ENCODE measurements around the gene ITGA11. TPM values are rescaled to one million over a fixed set of nuclear protein-coding genes. Genes with fewer than 3 reads are reported as not detected.

ITGA11 gene
- total RNA-seq, 4 donors from 2014 or later: 0.48 to 10.6 (median 2.6) TPM

DNA sequence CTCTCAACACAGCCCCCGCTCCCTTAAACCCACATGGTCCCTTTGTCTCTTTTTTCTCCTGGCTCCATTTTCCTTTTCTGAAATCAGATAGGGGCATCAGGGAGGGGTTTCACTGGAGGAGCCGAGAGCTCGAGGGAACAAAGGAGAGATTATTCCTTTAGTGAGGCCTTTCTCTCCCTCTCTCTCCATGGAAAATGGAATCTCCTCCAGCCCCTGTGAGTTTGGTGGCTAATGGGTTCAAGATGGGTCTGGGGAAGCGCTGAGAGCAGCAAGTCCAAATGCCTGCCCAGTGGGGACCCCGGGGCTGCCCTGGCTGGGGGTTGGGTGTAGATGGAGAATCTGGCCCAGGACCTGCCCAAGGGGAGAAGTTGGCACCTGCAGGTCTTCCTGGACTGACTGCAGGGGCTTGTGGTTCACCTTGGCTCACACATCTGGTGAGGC is 56.8 kb downstream of the ITGA11 start:
- no peak for ATAC-seq (ENCODE audit: low FRiP score)
- no peak for DNase-seq (ENCODE audit: low spot score)

DNA sequence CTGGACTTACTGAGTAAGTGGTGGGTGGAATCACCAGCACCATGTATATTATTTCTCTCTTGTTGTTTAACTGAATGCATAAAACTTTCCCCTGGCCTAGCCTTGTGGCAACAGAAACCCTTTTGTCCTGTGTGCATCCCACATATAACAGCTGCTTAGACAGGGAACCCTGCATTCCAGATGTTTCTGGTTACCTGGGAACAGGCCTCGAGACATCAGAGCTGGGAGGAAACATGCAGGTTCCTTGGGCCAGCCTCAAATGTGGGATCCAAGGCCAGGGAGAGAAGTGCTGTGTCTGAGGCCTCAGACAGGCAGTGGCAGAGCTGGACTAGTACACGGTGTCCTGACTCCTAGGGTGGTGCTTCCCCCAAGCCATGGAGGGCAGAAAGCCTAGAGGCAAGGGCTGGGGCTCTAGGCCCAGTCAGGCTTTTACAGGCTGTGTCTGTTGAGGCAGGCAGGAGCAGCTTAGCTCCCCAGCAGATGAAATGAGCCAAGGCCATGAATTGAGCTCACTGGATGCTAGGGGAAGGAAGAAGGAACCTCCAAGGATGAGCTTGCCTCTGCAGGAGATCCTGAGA is 57.7 kb downstream of the ITGA11 start:
- ATAC-seq (ENCODE audit: low FRiP score) (no peak), DNase-seq (ENCODE audit: low spot score) (no peak)
- TF ChIP-seq, protein P1, sequence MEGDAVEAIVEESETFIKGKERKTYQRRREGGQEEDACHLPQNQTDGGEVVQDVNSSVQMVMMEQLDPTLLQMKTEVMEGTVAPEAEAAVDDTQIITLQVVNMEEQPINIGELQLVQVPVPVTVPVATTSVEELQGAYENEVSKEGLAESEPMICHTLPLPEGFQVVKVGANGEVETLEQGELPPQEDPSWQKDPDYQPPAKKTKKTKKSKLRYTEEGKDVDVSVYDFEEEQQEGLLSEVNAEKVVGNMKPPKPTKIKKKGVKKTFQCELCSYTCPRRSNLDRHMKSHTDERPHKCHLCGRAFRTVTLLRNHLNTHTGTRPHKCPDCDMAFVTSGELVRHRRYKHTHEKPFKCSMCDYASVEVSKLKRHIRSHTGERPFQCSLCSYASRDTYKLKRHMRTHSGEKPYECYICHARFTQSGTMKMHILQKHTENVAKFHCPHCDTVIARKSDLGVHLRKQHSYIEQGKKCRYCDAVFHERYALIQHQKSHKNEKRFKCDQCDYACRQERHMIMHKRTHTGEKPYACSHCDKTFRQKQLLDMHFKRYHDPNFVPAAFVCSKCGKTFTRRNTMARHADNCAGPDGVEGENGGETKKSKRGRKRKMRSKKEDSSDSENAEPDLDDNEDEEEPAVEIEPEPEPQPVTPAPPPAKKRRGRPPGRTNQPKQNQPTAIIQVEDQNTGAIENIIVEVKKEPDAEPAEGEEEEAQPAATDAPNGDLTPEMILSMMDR (IDR thresholded peaks at IDR 0.05): no peak

More for the DNA sequence above, 56.8 kb downstream of the ITGA11 start:
- TF ChIP-seq, protein P1 (IDR thresholded peaks at IDR 0.05): no peak

DNA sequence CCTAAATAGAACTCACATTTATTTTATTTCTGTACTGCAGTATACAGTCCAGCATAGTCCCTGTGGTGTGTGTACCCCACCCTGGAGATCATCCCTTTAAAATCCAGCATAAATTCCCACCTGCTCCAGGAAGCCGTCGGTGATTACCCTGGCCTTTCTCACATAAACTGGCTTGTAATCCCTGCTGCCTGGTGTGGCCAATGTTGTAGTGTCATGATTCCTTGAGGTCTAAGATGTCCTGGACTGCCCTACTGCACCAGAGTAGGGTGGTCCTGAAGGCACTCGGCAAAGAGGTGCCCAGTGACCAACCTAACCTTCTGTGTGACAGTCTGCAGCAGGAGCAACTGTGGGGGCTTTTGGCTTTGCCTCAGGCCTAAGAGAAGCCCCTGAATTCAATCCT is 58.9 kb downstream of the ITGA11 start:
- TF ChIP-seq, protein P1 (IDR thresholded peaks at IDR 0.05): no peak
- DNase-seq (ENCODE audit: low spot score) (no peak), ATAC-seq (ENCODE audit: low FRiP score) (no peak)

DNA sequence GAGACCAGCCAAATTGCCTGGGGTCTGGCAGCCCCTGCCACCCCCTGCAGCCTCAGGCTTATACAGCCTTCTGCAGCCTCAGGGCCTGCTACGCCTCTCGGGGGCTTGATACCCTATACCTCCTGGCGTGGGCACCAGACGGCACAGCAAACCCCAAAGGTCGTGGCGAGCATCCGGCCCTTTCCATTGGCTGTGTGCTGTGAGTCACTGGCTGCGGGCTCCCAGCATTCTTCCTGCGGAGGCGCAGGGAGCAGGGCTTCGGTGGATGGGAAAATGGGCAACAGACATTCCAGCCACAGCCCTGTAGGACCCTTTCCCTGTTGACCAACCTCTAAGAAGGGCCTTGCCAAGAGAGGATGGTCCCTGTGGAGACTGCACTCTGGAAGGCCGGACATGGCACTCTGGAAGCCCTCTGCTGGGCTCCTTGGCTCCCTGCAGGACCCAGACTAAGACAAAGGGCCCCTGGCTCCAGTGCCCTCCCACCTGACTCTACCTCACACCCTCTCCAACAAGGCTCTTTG is 59.6 kb downstream of the ITGA11 start:
- TF ChIP-seq, protein P1 (IDR thresholded peaks at IDR 0.05): no peak
- DNase-seq (ENCODE audit: low spot score): no peak
- no peak for ATAC-seq (ENCODE audit: low FRiP score)

DNA sequence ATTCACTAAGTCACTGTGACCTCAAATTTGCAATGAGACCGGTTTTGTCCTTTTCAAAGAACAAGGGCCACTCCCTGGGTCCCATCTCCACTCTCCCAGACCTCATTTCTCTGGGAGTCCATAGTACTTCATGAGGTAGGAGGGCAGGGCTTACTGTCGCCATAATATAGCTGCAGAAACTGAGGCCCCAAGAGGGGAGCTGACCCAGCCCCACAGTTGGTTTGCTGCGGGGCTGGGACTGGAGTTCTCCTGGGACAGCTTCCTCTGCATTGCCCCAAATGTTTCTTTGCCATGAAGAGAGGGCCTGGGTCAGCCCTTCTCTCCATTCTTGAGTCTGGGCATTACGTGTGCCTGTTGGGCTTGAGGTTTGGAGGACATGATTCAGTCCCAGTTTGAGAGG is 60.1 kb downstream of the ITGA11 start:
- no peak for ATAC-seq (ENCODE audit: low FRiP score)
- no peak for DNase-seq (ENCODE audit: low spot score)
- TF ChIP-seq, protein P1 (IDR thresholded peaks at IDR 0.05): no peak

DNA sequence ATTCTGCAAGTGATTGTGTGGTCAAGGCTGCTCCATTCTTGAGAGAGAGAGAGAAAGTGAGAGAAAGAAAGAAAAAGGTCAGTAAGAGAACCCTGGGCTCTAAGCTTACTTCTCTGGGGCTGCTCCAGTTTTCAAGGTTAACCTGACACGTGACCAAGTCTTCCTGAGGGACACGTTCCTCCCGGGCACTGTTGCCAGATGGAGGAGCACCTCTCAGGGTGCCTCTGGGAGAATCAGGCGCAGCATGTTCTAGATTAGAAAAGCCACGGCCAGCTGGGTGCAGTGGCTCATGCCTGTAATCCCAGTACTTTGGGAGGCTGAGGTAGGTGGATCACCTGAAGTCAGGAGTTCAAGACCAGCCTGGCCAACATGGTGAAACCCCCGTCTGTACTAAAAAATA is 60.8 kb downstream of the ITGA11 start:
- DNase-seq (ENCODE audit: low spot score): no peak

More for the DNA sequence above, 60.8 kb downstream of the ITGA11 start:
- TF ChIP-seq, protein P1 (IDR thresholded peaks at IDR 0.05): no peak
- ATAC-seq (ENCODE audit: low FRiP score): no peak

All from omental fat pad (tissue), 4 donors.